ENCODE measurements around the gene INTS6. TPM values are rescaled to one million over a fixed set of nuclear protein-coding genes. Genes with fewer than 3 reads are reported as not detected.

The INTS6 gene
- polyA plus RNA-seq, 1 experiment = 53.7 TPM

DNA sequence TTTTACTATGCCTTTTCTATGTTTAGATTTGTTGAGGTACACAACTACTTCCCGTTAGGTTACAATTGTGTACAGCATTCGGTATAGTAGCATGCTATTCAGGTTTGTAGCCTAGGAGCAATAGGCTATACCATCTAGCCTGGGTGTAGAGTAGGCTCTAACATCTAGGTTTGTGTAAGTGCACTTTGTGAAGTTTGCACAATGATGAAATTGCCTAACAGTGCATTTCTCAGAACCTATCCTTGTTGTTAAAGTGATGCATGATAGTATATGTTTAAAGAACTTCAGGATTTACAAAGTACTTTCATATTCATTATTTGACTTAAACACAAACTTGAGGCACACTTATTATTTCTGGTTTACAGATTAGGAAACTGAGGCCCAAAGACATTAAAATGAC lies 124.9 kb downstream of the INTS6 start:
- CTCF ChIA-PET = no interaction called here

DNA sequence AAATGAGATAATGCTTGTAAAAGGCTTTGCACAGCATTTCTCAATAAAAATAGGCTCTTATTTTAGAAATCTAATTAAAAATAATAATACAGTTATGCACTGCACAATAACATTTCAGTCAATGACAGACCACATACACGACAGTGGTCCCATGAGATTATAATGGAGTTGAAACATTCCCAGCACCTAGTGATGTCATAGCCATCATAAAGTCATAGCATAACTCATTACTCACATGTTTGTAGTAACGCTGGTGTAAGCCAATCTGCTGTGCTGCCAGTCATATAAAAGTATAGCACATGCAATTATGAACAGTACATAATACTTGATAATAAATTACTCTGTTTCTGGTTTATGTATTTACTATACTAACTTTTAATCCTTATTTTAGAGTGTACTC lies 126.1 kb downstream of the INTS6 start:
- ChIA-PET CTCF (no interaction called here), POLR2A (no interaction called here)
- H3K27ac ChIP-seq (ENCODE audit: low read depth, low read length) = no peak overlapping the region
- TF ChIP-seq, protein P1, sequence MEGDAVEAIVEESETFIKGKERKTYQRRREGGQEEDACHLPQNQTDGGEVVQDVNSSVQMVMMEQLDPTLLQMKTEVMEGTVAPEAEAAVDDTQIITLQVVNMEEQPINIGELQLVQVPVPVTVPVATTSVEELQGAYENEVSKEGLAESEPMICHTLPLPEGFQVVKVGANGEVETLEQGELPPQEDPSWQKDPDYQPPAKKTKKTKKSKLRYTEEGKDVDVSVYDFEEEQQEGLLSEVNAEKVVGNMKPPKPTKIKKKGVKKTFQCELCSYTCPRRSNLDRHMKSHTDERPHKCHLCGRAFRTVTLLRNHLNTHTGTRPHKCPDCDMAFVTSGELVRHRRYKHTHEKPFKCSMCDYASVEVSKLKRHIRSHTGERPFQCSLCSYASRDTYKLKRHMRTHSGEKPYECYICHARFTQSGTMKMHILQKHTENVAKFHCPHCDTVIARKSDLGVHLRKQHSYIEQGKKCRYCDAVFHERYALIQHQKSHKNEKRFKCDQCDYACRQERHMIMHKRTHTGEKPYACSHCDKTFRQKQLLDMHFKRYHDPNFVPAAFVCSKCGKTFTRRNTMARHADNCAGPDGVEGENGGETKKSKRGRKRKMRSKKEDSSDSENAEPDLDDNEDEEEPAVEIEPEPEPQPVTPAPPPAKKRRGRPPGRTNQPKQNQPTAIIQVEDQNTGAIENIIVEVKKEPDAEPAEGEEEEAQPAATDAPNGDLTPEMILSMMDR (IDR thresholded peaks at IDR 0.05; ENCODE audit: low read depth, low read length) = no peak
- peaks cover 10% of the 10 kb centered on the region for H3K27me3 ChIP-seq (ENCODE audit: control insufficient read depth, insufficient read depth, low read length)
- H3K4me3 ChIP-seq (ENCODE audit: low read depth, low read length) = no peak overlapping the region
- no peaks in the 10 kb centered on the region for H3K9me3 ChIP-seq (ENCODE audit: control insufficient read depth, insufficient read depth, low read length)
- DNase-seq (ENCODE audit: low read depth, low spot score) = no peak

More for the DNA sequence above, 124.9 kb downstream of the INTS6 start:
- Histone ChIP-seq H3K27me3 (ENCODE audit: control insufficient read depth, insufficient read depth, low read length) (peaks cover 4% of the 10 kb centered on the region), H3K27ac (ENCODE audit: low read depth, low read length) (no peak overlapping the region), H3K4me3 (ENCODE audit: low read depth, low read length) (no peak overlapping the region), H3K9me3 (ENCODE audit: control insufficient read depth, insufficient read depth, low read length) (no peaks in the 10 kb centered on the region)
- TF ChIP-seq, protein P1 (IDR thresholded peaks at IDR 0.05; ENCODE audit: low read depth, low read length) = no peak
- DNase-seq (ENCODE audit: low read depth, low spot score) = no peak
- POLR2A ChIA-PET = no interaction called here

DNA sequence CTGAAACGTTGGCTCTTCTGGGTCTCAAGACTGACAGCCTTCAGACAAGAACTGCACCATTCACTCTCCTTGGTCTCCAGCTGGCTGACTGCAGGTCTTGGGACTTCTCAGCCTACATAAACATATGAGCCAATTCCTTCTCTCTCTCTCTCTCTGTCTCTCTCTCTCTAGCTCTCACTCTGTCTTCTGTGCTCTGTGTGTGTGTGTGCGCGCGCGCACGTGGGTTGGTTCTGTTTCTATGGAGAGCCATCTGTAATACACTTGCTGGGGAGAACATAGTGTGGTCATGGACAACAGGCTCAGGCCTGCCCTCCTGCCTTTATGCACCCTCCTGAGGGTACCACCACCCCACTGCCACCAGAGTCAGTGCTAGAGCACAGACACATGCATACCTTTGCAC lies 127.0 kb downstream of the INTS6 start:
- CTCF ChIA-PET = no interaction called here
- H3K4me3 ChIP-seq (ENCODE audit: low read depth, low read length) = no peak overlapping the region

DNA sequence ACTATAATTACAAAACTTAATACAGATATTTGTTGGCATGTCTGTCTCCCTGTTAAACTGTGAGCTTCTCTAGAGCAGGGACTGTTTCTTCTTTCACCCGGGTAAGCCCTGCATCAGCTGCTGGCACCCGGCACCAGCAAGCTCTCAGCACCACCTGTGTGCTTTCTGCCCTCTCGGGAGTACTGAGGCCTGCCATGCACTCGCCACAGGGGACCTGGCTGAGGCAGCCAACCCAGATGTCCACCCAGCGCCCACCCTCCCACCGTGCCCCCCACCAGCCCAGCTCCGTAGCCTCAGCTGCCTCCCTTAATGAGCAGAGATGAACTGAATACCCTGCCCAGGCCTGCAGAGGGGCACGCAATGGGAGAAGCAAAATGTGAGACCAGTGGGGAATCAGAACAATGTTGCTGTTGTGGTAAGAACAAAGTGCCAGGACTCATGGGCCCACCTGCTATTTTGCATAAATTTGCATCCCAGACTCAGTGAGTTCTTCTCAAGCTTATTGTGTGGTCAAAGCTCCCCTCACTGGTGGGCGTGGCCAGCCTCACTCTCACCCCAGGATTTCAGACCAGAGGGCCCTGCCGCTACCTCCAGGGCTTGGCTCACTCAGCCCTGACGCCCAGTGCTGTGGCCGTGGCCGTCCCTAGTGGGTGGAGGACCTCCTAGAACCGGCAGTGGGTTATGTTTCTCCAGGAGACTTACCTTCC lies 128.0 kb downstream of the INTS6 start:
- H3K9me3 ChIP-seq (ENCODE audit: control insufficient read depth, insufficient read depth, low read length) = no peaks in the 10 kb centered on the region
- H3K4me3 ChIP-seq (ENCODE audit: low read depth, low read length) = no peak overlapping the region
- TF ChIP-seq, protein P1 (IDR thresholded peaks at IDR 0.05; ENCODE audit: low read depth, low read length) = no peak
- ChIA-PET CTCF (no interaction called here), POLR2A (no interaction called here)
- DNase-seq (ENCODE audit: low read depth, low spot score) = no peak
- peaks cover 12% of the 10 kb centered on the region for H3K27me3 ChIP-seq (ENCODE audit: control insufficient read depth, insufficient read depth, low read length)
- no peak overlapping the region for H3K27ac ChIP-seq (ENCODE audit: low read depth, low read length)

More for the DNA sequence above, 127.0 kb downstream of the INTS6 start:
- H3K27me3 ChIP-seq (ENCODE audit: control insufficient read depth, insufficient read depth, low read length) = peaks cover 13% of the 10 kb centered on the region
- TF ChIP-seq, protein P1 (IDR thresholded peaks at IDR 0.05; ENCODE audit: low read depth, low read length) = no peak
- H3K27ac ChIP-seq (ENCODE audit: low read depth, low read length) = no peak overlapping the region
- DNase-seq (ENCODE audit: low read depth, low spot score) = no peak
- no peaks in the 10 kb centered on the region for H3K9me3 ChIP-seq (ENCODE audit: control insufficient read depth, insufficient read depth, low read length)
- POLR2A ChIA-PET = no interaction called here

DNA sequence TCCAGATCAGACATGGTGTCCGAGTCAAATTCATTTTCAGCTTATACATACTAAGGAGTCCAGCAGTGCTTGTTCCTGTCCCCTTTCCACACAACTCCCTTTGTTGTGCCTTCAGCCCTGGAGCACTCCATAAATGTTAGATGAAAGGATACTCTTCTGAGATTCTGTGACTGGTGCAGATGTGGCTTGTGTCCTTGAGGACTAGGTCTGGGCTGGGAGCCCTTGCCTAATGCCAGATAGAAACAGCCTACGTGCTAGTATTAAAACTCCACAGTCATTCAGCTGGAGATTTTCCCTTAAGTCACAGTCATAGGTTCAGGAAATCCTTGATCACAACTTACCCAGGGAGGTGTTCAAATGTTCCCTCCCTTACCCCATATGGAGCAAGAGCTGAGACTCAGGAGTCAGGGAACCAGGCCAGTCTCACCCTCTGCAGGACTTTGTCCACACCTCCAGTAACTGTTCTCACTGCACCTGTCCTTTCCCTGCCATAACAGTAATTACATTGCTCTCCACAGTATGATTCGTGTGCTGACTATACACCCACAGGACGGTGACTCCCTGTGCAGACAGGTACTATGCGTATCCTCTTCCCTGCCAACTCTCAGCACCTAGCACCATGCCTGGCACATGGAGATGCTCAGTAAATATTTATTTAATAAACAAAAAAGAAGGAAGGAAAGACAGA lies 128.9 kb downstream of the INTS6 start:
- H3K27me3 ChIP-seq (ENCODE audit: control insufficient read depth, insufficient read depth, low read length) = peaks cover 11% of the 10 kb centered on the region
- DNase-seq (ENCODE audit: low read depth, low spot score) = no peak
- H3K27ac ChIP-seq (ENCODE audit: low read depth, low read length) = no peak overlapping the region
- no peak overlapping the region for H3K4me3 ChIP-seq (ENCODE audit: low read depth, low read length)
- POLR2A ChIA-PET = no interaction called here
- TF ChIP-seq, protein P1 (IDR thresholded peaks at IDR 0.05; ENCODE audit: low read depth, low read length) = no peak
- CTCF ChIA-PET = no interaction called here
- no peaks in the 10 kb centered on the region for H3K9me3 ChIP-seq (ENCODE audit: control insufficient read depth, insufficient read depth, low read length)
